ENCODE measurements around the gene TADA2B.

DNA sequence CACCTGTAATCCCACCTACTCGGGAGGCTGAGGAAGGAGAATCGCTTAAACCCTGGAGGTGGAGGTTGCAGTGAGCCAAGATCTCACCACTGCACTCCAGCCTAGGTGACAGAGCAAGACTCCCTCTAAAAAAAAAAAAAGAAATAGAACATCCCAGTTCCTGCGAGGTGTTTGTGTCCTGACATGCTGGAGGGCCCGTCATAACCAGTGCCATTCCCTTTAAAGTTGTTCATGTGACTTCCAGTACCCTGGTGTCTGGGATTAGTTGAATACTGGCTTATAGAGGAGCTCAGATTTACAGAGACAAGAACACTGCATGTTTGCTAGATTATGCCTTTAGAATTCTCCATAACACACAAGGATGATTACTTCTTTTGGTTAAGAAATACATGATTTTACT, 37.6 kb upstream of the TADA2B start:
- no peak for TF ChIP-seq EZH2 (IDR thresholded peaks at IDR 0.05; ENCODE audit: insufficient read depth, poor library complexity, severe bottlenecking)
- TF ChIP-seq EZH2phosphoT487 (IDR thresholded peaks at IDR 0.05; ENCODE audit: insufficient read depth, low read depth), result no peak
